Stimulated activated CD4-positive, alpha-beta T cell treated with anti-CD3 and anti-CD28 coated beads, Interleukin-1b, Interleukin-23, amount 100 ng/mL, for 48 hours (primary cell): ENCODE data around the gene SPRTN.

Source experiments
- DNase-seq: peaks from one replicate; pipeline ENCODE4 v3.0.0-alpha.2; 2020

The SPRTN gene

GRCh38 chr1:231338270-231339128 lies at the start of gene SPRTN:
SPRTN (plus strand) TSS chr1:231338293; CDS start chr1:231338384, 91 bp downstream.
- DNase-seq, result no peak

GRCh38 chr1:231295938-231296337 lies 42.2 kb upstream of the SPRTN start:
- no peak for DNase-seq

- DNase-seq, result no peak
Measured at GRCh38 chr1:231301990-231302389, 36.1 kb upstream of the SPRTN start.

- no peak for DNase-seq
Measured at GRCh38 chr1:231310391-231310934, 27.6 kb upstream of the SPRTN start.

GRCh38 chr1:231311720-231312431 lies 26.2 kb upstream of the SPRTN start:
- DNase-seq, result no peak

GRCh38 chr1:231312432-231312788 lies 25.7 kb upstream of the SPRTN start:
- DNase-seq, result no peak

GRCh38 chr1:231313661-231314060 lies 24.4 kb upstream of the SPRTN start:
- no peak for DNase-seq

- peak; percentile 52 for DNase-seq
Measured at GRCh38 chr1:231315887-231316286, 22.2 kb upstream of the SPRTN start.

- DNase-seq, result no peak
Measured at GRCh38 chr1:231317306-231318014, 20.6 kb upstream of the SPRTN start.

GRCh38 chr1:231318015-231318355 lies 20.1 kb upstream of the SPRTN start:
- no peak for DNase-seq

- no peak for DNase-seq
Measured at GRCh38 chr1:231318568-231318967, 19.5 kb upstream of the SPRTN start.

GRCh38 chr1:231319080-231319479 lies 19.0 kb upstream of the SPRTN start:
- no peak for DNase-seq

- no peak for DNase-seq
Measured at GRCh38 chr1:231322880-231323530, 15.1 kb upstream of the SPRTN start.

GRCh38 chr1:231324660-231325059 lies 13.4 kb upstream of the SPRTN start:
- no peak for DNase-seq

- DNase-seq, result no peak
Measured at GRCh38 chr1:231326248-231326647, 11.8 kb upstream of the SPRTN start.

- DNase-seq, result no peak
Measured at GRCh38 chr1:231327617-231328016, 10.5 kb upstream of the SPRTN start.

GRCh38 chr1:231329483-231329882 lies 8.6 kb upstream of the SPRTN start:
- no peak for DNase-seq

- no peak for DNase-seq
Measured at GRCh38 chr1:231332761-231333160, 5.3 kb upstream of the SPRTN start.

- DNase-seq, result no peak
Measured at GRCh38 chr1:231334079-231334666, 3.9 kb upstream of the SPRTN start.

- no peak for DNase-seq
Measured at GRCh38 chr1:231334952-231335351, 3.1 kb upstream of the SPRTN start.

GRCh38 chr1:231335663-231336602 lies 2.2 kb upstream of the SPRTN start:
- no peak for DNase-seq
